Mucosa of rectum (tissue), 2 donors: ENCODE measurements around the gene CNOT6.
"Not testable (repeated sequence)": the region's sequence is repeated elsewhere in the genome, so short reads cannot be mapped to it uniquely, and the experiment has no call there.

ENCODE experiments used
- H3K27ac ChIP-seq, 2 donors: one replicate each; pipeline ENCODE4 v1.7.0; 2013; ENCODE audit warnings: inconsistent platforms in 2 of 2, low read depth in 2 of 2, low read length in 2 of 2
- H3K27me3 ChIP-seq, 2 donors: one replicate each; pipeline ENCODE4 v1.7.0; 2013; ENCODE audit warnings: low read length in 2 of 2; ENCODE audit not compliant: control insufficient read depth in 2 of 2, insufficient read depth in 2 of 2
- H3K36me3 ChIP-seq, 2 donors: one replicate each; pipeline ENCODE4 v1.7.0; 2013; ENCODE audit warnings: low read length in 2 of 2; ENCODE audit not compliant: control insufficient read depth in 2 of 2, insufficient read depth in 2 of 2
- H3K4me1 ChIP-seq, 2 donors: one replicate each; pipeline ENCODE4 v1.7.0; 2013; ENCODE audit warnings: low read length in 2 of 2, mild to moderate bottlenecking in 1 of 2; ENCODE audit not compliant: control insufficient read depth in 2 of 2, insufficient read depth in 2 of 2
- H3K4me3 ChIP-seq, 2 donors: one replicate each; pipeline ENCODE4 v1.7.0; 2013; ENCODE audit warnings: low read length in 2 of 2
- H3K9ac ChIP-seq, 2 donors: one replicate each; pipeline ENCODE4 v1.7.0; 2013; ENCODE audit warnings: low read length in 2 of 2, low read depth in 1 of 2, mild to moderate bottlenecking in 1 of 2
- H3K9me3 ChIP-seq, 2 donors: one replicate each; pipeline ENCODE4 v1.7.0; 2013; ENCODE audit warnings: low read length in 2 of 2; ENCODE audit not compliant: control insufficient read depth in 2 of 2
- donor health status: healthy.
- donor health status: Normal muscosa, but diverticular disease.

Gene CNOT6

GRCh38 chr5:180494060-180494509, at the start of gene CNOT6:
CNOT6 (plus strand) TSS chr5:180494379; CDS start chr5:180529277, 34,898 bp downstream.
- Histone ChIP-seq H3K9me3 (no peaks in the 10 kb centered on the region), H3K4me1 (peaks cover 5 to 12% of the 10 kb centered on the region in 2 donors), H3K4me3 (peak within 1 kb of the TSS; percentile 79 to 85), H3K36me3 (no peaks in the 10 kb centered on the region), H3K27ac (peak within 1 kb of the TSS; percentile 82 to 91), H3K9ac (peak within 1 kb of the TSS; percentile 73 to 86), H3K27me3 (no peaks in the 10 kb centered on the region)

- H3K27me3 ChIP-seq, result no peaks in the 10 kb centered on the region
- no peaks in the 10 kb centered on the region for H3K36me3 ChIP-seq
- H3K9me3 ChIP-seq, result no peaks in the 10 kb centered on the region
- H3K4me3 ChIP-seq, result no peak overlapping the region
- H3K4me1 ChIP-seq, result no peaks in the 10 kb centered on the region
- H3K27ac ChIP-seq, result no peak overlapping the region
- no peak overlapping the region for H3K9ac ChIP-seq
Observed at GRCh38 chr5:180454752-180455151, 39.4 kb upstream of the CNOT6 start.

- H3K9ac ChIP-seq, result no peak overlapping the region
- H3K9me3 ChIP-seq, result no peaks in the 10 kb centered on the region
- no peaks in the 10 kb centered on the region for H3K36me3 ChIP-seq
- H3K4me1 ChIP-seq, result no peaks in the 10 kb centered on the region
- no peaks in the 10 kb centered on the region for H3K27me3 ChIP-seq
- H3K27ac ChIP-seq, result no peak overlapping the region
- H3K4me3 ChIP-seq, result no peak overlapping the region
Observed at GRCh38 chr5:180455872-180456271, 38.3 kb upstream of the CNOT6 start.

GRCh38 chr5:180456792-180457191, 37.4 kb upstream of the CNOT6 start:
- Histone ChIP-seq H3K27me3 (no peaks in the 10 kb centered on the region), H3K36me3 (no peaks in the 10 kb centered on the region), H3K4me3 (no peak overlapping the region), H3K27ac (no peak overlapping the region), H3K4me1 (no peaks in the 10 kb centered on the region), H3K9me3 (no peaks in the 10 kb centered on the region), H3K9ac (no peak overlapping the region)

GRCh38 chr5:180458852-180459673, 35.1 kb upstream of the CNOT6 start:
- not testable (repeated sequence) for H3K27ac ChIP-seq, H3K9ac ChIP-seq, H3K4me3 ChIP-seq, H3K36me3 ChIP-seq, H3K9me3 ChIP-seq, H3K4me1 ChIP-seq, H3K27me3 ChIP-seq

GRCh38 chr5:180459674-180460142, 34.5 kb upstream of the CNOT6 start:
- not testable (repeated sequence) for H3K9me3 ChIP-seq, H3K36me3 ChIP-seq, H3K27ac ChIP-seq, H3K4me1 ChIP-seq, H3K9ac ChIP-seq, H3K4me3 ChIP-seq, H3K27me3 ChIP-seq

GRCh38 chr5:180460834-180461233, 33.3 kb upstream of the CNOT6 start:
- H3K9me3 ChIP-seq, result no peaks in the 10 kb centered on the region
- H3K36me3 ChIP-seq, result no peaks in the 10 kb centered on the region
- H3K4me1 ChIP-seq, result peaks cover 0 to 8% of the 10 kb centered on the region in 2 donors
- no peak overlapping the region for H3K27ac ChIP-seq
- H3K9ac ChIP-seq, result no peak overlapping the region
- no peaks in the 10 kb centered on the region for H3K27me3 ChIP-seq
- no peak overlapping the region for H3K4me3 ChIP-seq

GRCh38 chr5:180461303-180461702, 32.9 kb upstream of the CNOT6 start:
- no peaks in the 10 kb centered on the region for H3K36me3 ChIP-seq
- H3K9me3 ChIP-seq, result no peaks in the 10 kb centered on the region
- H3K27ac ChIP-seq, result no peak overlapping the region
- no peaks in the 10 kb centered on the region for H3K27me3 ChIP-seq
- H3K4me3 ChIP-seq, result no peak overlapping the region
- peaks cover 0 to 8% of the 10 kb centered on the region in 2 donors for H3K4me1 ChIP-seq
- no peak overlapping the region for H3K9ac ChIP-seq

- H3K4me1 ChIP-seq, result peaks cover 0 to 17% of the 10 kb centered on the region in 2 donors
- no peaks in the 10 kb centered on the region for H3K9me3 ChIP-seq
- no peak overlapping the region for H3K4me3 ChIP-seq
- no peak overlapping the region for H3K27ac ChIP-seq
- H3K27me3 ChIP-seq, result no peaks in the 10 kb centered on the region
- H3K36me3 ChIP-seq, result no peaks in the 10 kb centered on the region
- no peak overlapping the region for H3K9ac ChIP-seq
Observed at GRCh38 chr5:180463216-180463900, 30.8 kb upstream of the CNOT6 start.

- no peak overlapping the region for H3K9ac ChIP-seq
- no peaks in the 10 kb centered on the region for H3K9me3 ChIP-seq
- no peaks in the 10 kb centered on the region for H3K27me3 ChIP-seq
- no peak overlapping the region for H3K27ac ChIP-seq
- H3K4me3 ChIP-seq, result no peak overlapping the region
- H3K4me1 ChIP-seq, result peaks cover 0 to 17% of the 10 kb centered on the region in 2 donors
- H3K36me3 ChIP-seq, result no peaks in the 10 kb centered on the region
Observed at GRCh38 chr5:180463916-180464602, 30.1 kb upstream of the CNOT6 start.
